GM12872 (cell line): ENCODE measurements around the gene C1orf116.

Experiments used
- TF ChIP-seq, protein P1 (sequence below): IDR thresholded peaks from 3 replicates; pipeline ENCODE4 v1.5.1; 2011; ENCODE audit warnings: low read depth, mild to moderate bottlenecking, low read length, moderate library complexity; ENCODE audit not compliant: insufficient read depth

C1orf116 gene

DNA sequence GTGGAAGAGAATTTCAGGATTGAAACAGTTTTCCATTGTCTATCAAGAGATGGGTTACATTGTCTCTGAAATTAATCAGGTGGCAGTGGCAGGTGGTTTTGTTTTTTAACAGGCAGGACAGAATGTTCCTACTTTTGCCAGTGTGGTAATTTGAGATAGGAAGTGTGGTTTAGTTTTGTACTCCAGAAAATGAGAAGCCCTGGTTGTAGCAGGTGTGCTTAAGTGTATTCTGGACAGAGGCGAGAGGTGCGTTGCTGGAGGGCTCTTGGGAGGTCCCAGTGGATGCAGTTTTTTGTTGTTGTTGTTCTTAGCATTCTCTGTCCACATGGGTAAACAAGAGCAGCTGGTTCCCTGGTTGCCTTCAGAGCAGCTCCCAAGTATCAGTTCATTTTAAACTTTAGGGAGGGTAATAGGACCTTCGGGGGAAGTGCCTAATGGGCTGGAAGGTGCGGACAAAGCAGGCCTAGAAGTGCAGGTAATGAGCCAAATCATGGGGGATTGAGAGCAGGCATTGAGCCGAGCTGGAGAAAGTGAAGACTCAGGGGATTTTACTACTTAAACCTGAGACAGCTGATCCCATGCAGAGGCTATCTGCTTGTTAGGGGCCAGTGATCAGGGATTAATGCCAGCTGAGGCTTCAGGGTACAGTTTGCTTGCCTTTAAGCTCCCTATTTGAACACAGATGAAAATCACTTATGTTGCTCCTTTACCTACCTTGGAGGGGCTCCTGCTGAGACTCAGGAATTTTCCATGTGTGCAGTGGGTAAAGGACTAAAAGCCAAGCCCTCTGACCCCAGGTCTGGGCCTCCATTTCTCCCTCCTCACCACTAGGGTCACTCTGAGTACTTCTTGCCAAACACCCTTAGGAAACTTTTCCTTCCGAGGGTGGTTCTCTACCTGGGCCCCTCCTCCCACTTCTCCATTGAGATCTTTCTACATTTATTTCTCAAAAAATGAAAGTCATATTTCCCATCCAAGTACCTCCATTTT lies 26.6 kb upstream of the C1orf116 start:
- TF ChIP-seq, protein P1, sequence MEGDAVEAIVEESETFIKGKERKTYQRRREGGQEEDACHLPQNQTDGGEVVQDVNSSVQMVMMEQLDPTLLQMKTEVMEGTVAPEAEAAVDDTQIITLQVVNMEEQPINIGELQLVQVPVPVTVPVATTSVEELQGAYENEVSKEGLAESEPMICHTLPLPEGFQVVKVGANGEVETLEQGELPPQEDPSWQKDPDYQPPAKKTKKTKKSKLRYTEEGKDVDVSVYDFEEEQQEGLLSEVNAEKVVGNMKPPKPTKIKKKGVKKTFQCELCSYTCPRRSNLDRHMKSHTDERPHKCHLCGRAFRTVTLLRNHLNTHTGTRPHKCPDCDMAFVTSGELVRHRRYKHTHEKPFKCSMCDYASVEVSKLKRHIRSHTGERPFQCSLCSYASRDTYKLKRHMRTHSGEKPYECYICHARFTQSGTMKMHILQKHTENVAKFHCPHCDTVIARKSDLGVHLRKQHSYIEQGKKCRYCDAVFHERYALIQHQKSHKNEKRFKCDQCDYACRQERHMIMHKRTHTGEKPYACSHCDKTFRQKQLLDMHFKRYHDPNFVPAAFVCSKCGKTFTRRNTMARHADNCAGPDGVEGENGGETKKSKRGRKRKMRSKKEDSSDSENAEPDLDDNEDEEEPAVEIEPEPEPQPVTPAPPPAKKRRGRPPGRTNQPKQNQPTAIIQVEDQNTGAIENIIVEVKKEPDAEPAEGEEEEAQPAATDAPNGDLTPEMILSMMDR: peak; percentile 31; the same call in 2 of the 3 replicates

DNA sequence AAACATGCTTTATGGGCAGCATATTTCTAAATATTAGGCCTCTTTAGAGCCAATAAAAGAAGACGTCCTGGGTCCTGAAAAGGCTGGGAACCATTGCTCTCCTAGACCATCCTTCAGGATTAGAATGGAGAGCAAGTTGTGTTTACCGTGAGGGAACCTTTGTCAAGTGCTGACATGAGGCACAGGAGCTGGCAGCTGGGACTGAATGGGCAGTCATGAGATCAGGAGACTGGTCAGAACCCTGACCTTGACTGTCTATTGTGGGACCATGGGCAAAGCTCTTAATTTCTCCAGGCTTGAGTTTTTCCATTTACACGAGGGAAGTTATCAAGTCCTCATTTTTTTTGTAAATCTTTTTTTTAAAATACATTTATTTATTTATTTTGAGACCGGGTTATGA lies 25.7 kb upstream of the C1orf116 start:
- TF ChIP-seq, protein P1: no peak

DNA sequence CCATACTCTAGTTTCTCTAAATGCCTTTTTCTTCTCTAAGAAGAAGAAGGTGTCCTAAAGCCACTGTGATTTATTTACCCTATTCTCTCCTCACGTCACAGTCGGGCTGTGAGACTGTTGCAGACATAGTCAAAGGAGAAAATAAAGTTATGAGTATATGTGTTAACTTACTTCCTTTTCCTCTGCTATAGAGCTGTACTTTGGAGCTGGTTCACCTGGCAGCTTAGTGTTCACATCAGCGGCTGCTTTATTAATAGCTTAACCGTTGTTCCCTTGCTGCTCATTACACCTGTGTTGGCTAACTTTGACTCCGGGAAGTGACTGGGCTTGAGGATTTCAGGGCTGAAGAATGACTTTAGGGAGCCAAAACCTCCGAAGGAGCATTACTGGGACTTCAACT lies 24.1 kb upstream of the C1orf116 start:
- TF ChIP-seq, protein P1: no peak

DNA sequence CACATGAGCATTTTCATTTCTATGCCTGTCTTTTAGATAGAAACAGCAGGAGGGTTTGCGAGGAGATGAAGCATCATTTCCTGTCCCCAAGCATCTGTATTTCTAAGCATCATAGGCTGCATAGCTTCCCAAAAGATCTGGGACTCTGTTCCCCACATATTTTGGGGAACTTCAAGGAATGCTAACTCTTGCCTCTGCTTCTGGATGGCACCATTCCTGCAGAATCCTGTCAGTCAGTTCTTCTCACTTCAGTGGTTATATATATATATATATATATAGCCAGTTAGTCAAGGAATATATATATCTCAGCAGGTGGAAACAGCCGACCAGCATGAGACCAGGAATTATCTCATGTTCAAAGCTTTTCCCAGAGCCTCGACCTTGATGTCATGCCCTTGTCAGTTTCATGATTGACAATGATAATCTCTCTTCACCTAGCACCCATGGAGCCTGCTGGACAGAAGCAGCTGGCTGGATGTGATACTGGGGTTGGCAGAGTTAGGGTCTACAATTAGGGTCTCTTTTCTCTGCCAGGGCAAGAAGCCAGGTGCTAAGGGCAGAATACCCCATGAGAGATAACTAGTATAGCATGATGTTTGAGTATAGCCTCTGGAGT lies 22.9 kb upstream of the C1orf116 start:
- TF ChIP-seq, protein P1: no peak

DNA sequence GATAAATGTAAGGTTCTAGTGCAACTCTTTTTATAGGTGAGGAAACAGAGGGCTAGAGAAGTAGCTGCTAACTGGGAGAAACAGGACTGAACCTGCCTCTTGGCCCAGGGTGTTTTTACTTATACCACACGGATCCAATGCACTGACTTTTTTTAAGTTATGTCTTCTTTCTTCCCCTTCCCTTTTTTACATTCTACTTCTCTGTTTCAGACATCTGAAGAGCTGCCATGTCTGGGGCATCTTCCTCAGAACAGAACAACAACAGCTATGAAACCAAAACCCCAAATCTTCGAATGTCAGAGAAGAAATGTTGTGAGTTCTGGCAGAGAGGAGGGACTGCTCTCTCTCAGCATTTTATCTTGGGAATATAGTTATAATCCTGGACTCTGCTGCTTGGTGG lies 21.9 kb upstream of the C1orf116 start:
- TF ChIP-seq, protein P1: no peak

DNA sequence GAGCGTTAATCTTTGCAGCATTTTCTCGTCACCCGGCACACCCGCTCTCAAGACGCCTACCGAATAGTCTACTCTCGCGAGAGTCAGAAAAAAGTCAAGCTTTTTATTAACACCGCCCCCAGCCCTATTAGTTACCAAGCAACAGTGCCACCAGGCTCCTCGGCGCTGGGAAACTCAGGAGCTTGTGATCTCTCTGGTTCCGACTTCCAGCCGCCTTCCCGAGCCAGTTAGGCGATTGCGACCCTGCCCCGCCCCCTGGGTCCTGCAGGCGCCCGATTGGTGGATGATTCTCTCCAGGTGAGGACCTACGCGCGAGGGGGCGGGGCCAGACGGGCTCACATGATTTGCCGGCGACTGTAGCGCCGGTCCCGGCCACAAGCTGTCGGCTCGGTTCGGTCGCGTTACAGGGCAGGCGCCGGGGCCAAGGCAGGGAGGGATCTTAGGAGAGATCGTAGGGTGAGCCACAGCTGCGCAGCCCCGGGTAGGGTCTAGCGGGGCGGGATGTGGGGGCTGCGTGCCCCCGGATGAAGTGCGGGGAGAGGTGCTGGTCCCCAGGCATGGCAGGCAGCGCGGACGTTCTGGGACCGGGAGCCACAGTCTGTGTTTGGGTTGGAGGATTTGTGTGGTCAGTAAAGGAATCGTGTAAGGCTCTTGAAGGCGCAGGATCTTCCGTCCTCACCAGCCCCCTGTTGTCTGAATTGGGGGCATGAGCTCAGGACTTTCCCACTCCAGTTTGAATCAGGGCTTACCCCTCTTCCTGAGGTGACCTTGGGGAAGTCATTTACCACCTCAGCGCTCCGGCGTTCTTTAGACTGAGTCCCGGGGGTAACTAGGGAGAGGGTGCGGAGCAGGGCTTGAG lies 20.6 kb upstream of the C1orf116 start, which contains the start of gene PFKFB2:
Gene PFKFB2, plus strand, starts transcription at position 365 of the 859 bp plus-strand sequence. CDS start 1,443 bp downstream, outside the sequence.
- TF ChIP-seq, protein P1: peak; percentile 31; the same call in 2 of the 3 replicates
